ENCODE results near the gene PREX1.

The PREX1 gene

DNA sequence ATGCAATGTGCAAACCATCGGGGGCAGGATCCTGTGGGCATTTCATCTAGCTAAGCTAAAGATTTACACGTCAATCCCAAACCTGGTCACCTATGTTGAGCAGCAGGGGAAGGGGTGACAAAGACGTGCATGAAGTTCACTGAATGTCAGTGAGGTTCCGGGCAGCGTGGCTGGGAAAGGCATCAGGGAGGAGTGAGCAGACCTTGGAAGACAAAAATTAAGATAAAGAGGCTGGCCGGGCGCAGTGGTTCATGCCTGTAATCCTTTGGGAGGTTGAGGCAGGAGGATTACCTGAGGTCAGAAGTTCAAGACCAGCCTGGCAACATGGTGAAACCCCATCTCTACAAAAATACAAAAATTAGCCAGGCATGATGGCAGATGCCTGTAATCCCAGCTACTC is 126.1 kb downstream of the PREX1 start:
- H3K4me3 ChIP-seq (ENCODE audit: low read length) = no peak overlapping the region
- TF ChIP-seq, protein P1, sequence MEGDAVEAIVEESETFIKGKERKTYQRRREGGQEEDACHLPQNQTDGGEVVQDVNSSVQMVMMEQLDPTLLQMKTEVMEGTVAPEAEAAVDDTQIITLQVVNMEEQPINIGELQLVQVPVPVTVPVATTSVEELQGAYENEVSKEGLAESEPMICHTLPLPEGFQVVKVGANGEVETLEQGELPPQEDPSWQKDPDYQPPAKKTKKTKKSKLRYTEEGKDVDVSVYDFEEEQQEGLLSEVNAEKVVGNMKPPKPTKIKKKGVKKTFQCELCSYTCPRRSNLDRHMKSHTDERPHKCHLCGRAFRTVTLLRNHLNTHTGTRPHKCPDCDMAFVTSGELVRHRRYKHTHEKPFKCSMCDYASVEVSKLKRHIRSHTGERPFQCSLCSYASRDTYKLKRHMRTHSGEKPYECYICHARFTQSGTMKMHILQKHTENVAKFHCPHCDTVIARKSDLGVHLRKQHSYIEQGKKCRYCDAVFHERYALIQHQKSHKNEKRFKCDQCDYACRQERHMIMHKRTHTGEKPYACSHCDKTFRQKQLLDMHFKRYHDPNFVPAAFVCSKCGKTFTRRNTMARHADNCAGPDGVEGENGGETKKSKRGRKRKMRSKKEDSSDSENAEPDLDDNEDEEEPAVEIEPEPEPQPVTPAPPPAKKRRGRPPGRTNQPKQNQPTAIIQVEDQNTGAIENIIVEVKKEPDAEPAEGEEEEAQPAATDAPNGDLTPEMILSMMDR (conservative IDR thresholded peaks at IDR 0.05; ENCODE audit: low read length) = no peak
- no peak for DNase-seq (ENCODE audit: low read depth)

DNA sequence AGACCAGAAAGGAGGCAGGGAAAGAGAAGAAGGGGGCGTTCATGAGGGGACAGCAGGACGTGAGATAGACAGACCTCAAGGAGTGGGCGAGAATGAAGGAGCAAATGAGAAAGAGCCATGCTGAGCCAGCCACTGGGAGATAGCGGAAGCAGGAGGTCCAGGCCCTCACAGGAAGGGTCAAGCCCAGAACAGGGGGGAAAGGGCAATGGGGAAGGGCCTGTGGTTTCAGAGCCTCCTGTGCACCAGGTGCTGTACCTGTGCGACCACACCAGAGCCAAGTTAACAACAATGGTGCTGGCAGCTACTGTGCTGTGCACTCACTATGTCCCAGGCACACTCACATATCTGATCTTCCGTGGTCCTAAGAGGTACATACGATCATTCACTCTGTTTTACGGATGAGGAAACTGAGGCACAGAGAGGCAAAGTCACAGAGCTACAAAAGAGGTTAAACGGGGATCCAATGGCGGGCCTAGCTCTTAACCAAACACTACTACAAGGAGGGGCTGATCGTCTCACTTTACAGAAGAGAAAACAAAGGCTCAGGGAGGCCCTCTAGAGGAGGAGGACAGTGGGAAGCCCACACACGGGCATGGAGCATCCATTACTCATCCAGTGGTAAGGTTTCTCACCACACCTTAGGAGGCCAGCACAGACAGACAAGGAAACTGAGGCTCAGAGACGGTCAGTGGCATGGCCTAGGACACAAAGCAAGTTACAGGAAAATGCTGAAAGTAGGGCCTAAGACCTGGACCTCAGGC is 129.1 kb downstream of the PREX1 start:
- TF ChIP-seq, protein P1 (conservative IDR thresholded peaks at IDR 0.05; ENCODE audit: low read length) = no peak
- DNase-seq (ENCODE audit: low read depth) = no peak
- no peak overlapping the region for H3K4me3 ChIP-seq (ENCODE audit: low read length)

DNA sequence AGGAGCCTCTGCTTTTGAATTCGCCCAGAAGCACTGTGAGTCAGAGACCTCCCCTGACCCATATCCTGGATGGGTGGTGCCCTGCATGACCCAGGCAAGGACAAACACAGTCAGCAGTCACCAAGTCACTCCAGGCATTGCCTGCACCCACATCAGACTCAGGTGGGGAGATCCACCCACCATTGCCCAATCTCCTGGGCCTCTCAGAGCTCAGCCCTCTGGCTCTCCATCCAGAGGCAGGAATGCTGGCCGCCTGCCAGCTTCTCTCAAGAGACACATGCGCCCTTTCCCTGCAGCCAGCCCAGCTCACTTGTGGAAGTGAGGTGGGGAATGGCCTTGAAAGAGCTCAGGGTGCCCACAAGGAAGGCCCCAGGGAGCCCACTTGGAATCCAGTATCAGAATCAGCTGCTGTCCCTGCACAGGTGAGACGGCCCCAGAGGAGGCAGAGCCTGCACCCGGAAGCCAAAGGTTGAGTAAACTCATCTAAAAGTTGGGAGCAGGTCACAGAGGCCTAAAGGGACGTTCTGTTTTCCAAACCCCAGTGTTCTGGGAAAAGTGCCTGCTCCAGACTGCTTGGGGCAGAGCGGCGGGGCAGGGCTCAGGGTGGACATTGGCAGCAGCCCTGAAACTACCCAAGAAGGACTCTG is 129.8 kb downstream of the PREX1 start:
- TF ChIP-seq, protein P1 (conservative IDR thresholded peaks at IDR 0.05; ENCODE audit: low read length) = no peak
- peak; percentile 87 for DNase-seq (ENCODE audit: low read depth)
- H3K4me3 ChIP-seq (ENCODE audit: low read length) = no peak overlapping the region

DNA sequence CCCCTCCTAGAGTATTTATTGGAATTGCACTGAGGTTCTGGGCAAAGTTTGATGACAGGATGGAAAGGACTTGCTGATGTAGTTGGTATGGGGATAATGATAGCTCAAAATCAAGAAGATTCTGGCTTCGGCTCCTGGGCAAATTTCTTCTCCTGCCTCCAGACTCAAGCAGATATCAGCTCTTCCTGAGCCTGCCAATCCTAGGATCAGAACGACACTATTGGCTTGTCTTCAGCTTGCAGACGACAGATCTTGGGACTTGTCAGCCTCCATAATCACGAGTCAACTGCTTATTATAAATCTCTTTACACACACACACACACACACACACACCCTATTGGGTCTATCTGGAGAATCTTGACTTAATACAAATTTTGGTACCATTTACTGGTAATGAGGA is 131.1 kb downstream of the PREX1 start:
- TF ChIP-seq, protein P1 (conservative IDR thresholded peaks at IDR 0.05; ENCODE audit: low read length) = no peak
- H3K4me3 ChIP-seq (ENCODE audit: low read length) = no peak overlapping the region
- no peak for DNase-seq (ENCODE audit: low read depth)

DNA sequence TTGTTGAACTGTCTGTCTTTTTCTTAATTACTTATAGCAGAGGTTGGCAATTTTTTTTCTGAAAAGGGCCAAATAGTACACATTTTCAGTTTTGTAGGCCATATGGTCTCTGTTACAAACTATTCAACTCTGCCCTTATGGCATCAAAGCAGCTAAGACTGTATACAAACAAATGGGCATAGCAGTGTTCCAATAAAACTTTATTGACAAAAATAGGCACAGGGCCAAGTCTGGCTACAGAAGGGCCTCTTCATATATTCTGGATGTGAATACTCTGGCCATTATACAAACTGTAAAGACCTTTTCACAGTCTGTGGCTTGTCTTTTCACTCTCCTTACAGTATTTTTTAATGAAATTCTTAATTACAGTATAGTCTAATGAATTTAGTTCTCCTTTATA is 132.1 kb downstream of the PREX1 start:
- DNase-seq (ENCODE audit: low read depth) = no peak
- TF ChIP-seq, protein P1 (conservative IDR thresholded peaks at IDR 0.05; ENCODE audit: low read length) = no peak
- H3K4me3 ChIP-seq (ENCODE audit: low read length) = no peak overlapping the region

DNA sequence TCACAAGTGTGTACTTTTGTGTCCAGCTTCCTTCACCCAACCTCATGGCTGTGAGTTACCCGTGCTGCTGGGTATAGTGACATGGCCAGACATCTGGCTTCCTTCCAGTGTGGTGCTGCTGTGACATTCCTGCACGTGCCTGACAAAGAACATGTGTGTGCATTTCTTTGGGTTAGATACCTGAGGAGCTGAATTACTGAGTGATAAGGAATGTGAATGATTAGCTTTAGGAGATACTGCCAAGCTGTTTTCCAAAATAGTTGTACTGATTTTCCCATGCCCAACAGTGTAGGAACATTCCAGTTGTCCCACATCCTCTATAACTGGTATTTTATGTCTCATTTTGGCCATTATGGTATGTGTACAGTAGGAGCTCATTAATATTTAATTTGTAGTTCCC is 132.5 kb downstream of the PREX1 start:
- peak; percentile 79 for DNase-seq (ENCODE audit: low read depth)
- H3K4me3 ChIP-seq (ENCODE audit: low read length) = no peak overlapping the region
- TF ChIP-seq, protein P1 (conservative IDR thresholded peaks at IDR 0.05; ENCODE audit: low read length) = no peak

DNA sequence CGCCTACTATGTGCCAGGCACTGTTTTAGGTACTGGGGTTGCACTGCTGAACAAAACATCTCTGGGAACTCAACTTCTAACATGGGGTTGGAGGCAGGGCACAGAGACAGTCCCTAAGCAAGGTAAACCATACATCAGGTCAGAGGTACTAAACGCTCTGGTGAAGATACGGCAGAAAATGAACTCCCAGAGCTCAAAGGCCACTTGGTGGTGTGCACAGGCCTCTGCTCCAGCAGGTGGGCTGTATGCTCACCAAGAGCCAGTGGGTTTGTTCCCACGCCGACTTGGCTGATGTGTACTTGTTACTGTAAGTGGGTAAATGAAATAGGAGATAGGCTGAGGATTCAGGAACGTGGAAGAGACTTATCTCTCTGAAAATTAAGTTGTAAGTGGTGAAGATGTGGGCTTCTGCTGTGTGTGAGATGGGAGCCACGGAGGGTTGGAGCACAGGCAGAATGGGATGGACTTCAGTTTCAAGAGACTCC is 133.4 kb downstream of the PREX1 start:
- no peak overlapping the region for H3K4me3 ChIP-seq (ENCODE audit: low read length)
- no peak for DNase-seq (ENCODE audit: low read depth)
- TF ChIP-seq, protein P1 (conservative IDR thresholded peaks at IDR 0.05; ENCODE audit: low read length) = no peak

Measured in AG10803 (cell line).